Epithelial cell of proximal tubule (primary cell): ENCODE data around the gene BNIP1. TPM values are rescaled to one million over a fixed set of nuclear protein-coding genes. Genes with fewer than 3 reads are reported as not detected.
"Not testable (repeated sequence)": the region's sequence is repeated elsewhere in the genome, so short reads cannot be mapped to it uniquely, and the experiment has no call there.

Experiments used
- DNase-seq: peaks from one replicate; pipeline ENCODE4 v3.0.0-alpha.2; 2011; ENCODE audit warnings: low read depth
- H3K4me3 ChIP-seq: 2 replicates; pipeline ENCODE4 v1.5.1; 2011; ENCODE audit warnings: low read depth, mild to moderate bottlenecking, low read length
- CTCF ChIP-seq: conservative IDR thresholded peaks from 2 replicates; pipeline ENCODE4 v1.5.1; 2012; ENCODE audit warnings: low read depth, mild to moderate bottlenecking, low read length
- total RNA-seq: library from RNA; depleted of rRNA; stranded (reverse); fragments of >200 nt; gene quantifications from 2 replicates; pipeline ENCODE4 v1.2.3, GENCODE V29; 2015

BNIP1 gene
- total RNA-seq, 1 donor from 2014 or later = 22.7 TPM

- TF ChIP-seq CTCF = no peak
- no peak for DNase-seq
- H3K4me3 ChIP-seq = no peak overlapping the region
These were observed 4.0 kb downstream of the BNIP1 start for GRCh38 chr5:173148354-173148753.

- DNase-seq = no peak
- TF ChIP-seq CTCF = no peak
- H3K4me3 ChIP-seq = no peak overlapping the region
These were observed 8.2 kb downstream of the BNIP1 start for GRCh38 chr5:173152547-173152946.

- TF ChIP-seq CTCF = no peak
- no peak overlapping the region for H3K4me3 ChIP-seq
- DNase-seq = no peak
These were observed 9.5 kb downstream of the BNIP1 start for GRCh38 chr5:173153842-173154241.

- DNase-seq = not testable (repeated sequence)
These were observed 10.3 kb downstream of the BNIP1 start for GRCh38 chr5:173154619-173155018.

GRCh38 chr5:173155912-173156311 is 11.6 kb downstream of the BNIP1 start:
- no peak for DNase-seq
- no peak overlapping the region for H3K4me3 ChIP-seq
- TF ChIP-seq CTCF = no peak

More at GRCh38 chr5:173154619-173155018, 10.3 kb downstream of the BNIP1 start:
- H3K4me3 ChIP-seq = not testable (repeated sequence)

GRCh38 chr5:173158366-173158765 is 14.0 kb downstream of the BNIP1 start:
- no peak for TF ChIP-seq CTCF
- no peak for DNase-seq
- no peak overlapping the region for H3K4me3 ChIP-seq

- H3K4me3 ChIP-seq = no peak overlapping the region
- no peak for TF ChIP-seq CTCF
- DNase-seq = no peak
These were observed 14.9 kb downstream of the BNIP1 start for GRCh38 chr5:173159256-173159655.

GRCh38 chr5:173161148-173161547 is 16.8 kb downstream of the BNIP1 start:
- TF ChIP-seq CTCF = no peak
- no peak overlapping the region for H3K4me3 ChIP-seq
- DNase-seq = no peak
